Measurements from ENCODE around the gene EEF1AKMT1. TPM values are rescaled to one million over a fixed set of nuclear protein-coding genes. Genes with fewer than 3 reads are reported as not detected.
"Not testable (repeated sequence)": the region's sequence is repeated elsewhere in the genome, so short reads cannot be mapped to it uniquely, and the experiment has no call there.

EEF1AKMT1 gene
- polyA plus RNA-seq, 4 donors, result 16.3 to 19.3 (median 17.5) TPM

- no peak for DNase-seq (ENCODE audit: low read depth in 4 of 4, low spot score in 3 of 4)
Measured at GRCh38 chr13:20702530-20702914, 71.2 kb downstream of the EEF1AKMT1 start.

DNA sequence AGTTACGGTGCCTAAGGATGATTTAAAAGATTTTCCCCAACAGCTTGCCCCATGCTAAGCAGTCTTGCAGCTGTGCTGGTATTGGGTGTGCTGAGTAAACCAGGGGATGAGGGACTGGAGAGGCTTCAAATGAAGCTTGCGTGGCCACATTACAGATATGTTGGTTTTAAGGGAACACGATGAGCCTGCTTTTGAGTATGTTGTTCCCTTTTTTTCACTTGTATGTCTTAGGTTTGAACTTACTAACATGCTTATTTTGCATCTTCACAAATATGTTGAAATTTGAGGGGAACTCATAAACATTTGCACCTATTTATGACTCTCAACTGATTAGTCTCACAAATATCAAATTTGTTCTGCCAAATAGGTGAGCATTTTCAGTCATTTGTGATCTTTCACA is 72.3 kb downstream of the EEF1AKMT1 start:
- no peak for DNase-seq (ENCODE audit: low read depth in 4 of 4, low spot score in 3 of 4)

DNA sequence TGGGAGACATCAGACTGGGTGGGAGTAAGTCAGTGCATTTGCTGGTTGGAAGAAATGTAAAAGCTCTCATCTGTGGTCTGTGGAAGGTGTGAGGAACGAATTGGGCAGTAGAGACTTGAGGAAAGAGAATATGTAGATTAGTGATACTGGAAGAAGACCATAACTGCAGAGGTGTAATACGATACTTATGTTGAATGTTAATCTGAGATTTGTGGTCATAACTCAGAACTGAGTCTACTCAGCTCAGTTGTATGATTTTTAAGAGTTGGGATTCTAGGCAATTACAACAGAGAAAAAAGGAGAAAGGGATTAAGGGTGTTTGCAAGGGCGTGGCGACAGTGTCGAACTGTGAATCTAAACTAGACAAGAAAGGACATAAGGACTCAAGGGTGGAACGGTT is 73.5 kb downstream of the EEF1AKMT1 start:
- no peak for DNase-seq (ENCODE audit: low read depth in 4 of 4, low spot score in 3 of 4)

GRCh38 chr13:20699715-20700114 is 74.0 kb downstream of the EEF1AKMT1 start:
- DNase-seq (ENCODE audit: low read depth in 4 of 4, low spot score in 3 of 4), result no peak

- no peak for DNase-seq (ENCODE audit: low read depth in 4 of 4, low spot score in 3 of 4)
Measured at GRCh38 chr13:20696073-20696472, 77.7 kb downstream of the EEF1AKMT1 start.

GRCh38 chr13:20691616-20692015 is 82.1 kb downstream of the EEF1AKMT1 start:
- no peak for DNase-seq (ENCODE audit: low read depth in 4 of 4, low spot score in 3 of 4)

DNA sequence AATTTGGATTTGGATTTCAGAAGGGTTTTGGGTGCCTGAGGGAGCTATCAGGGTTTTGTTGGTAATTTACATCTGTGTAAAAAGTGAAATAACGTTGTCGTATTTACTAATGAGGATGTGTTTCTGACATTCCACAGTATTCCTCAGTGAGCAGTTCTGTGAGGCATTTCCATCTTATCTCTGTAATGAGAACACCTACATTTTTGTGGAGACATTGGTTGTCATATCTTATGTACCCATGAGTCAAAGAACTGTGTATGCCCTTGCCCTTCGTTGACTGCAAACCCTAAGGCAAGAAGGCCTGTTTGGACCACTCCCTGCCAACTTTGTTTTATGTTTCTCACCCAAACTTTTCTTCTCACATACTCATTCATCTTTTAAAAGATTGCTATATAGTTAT is 84.5 kb downstream of the EEF1AKMT1 start:
- no peak for DNase-seq (ENCODE audit: low read depth in 4 of 4, low spot score in 3 of 4)

- no peak for DNase-seq (ENCODE audit: low read depth in 4 of 4, low spot score in 3 of 4)
Measured at GRCh38 chr13:20686863-20687579, 86.7 kb downstream of the EEF1AKMT1 start.

GRCh38 chr13:20686167-20686566 is 87.6 kb downstream of the EEF1AKMT1 start:
- DNase-seq (ENCODE audit: low read depth in 4 of 4, low spot score in 3 of 4), result no peak

GRCh38 chr13:20685092-20685491 is 88.7 kb downstream of the EEF1AKMT1 start:
- no peak for DNase-seq (ENCODE audit: low read depth in 4 of 4, low spot score in 3 of 4)

- DNase-seq (ENCODE audit: low read depth in 4 of 4, low spot score in 3 of 4), result no peak
Measured at GRCh38 chr13:20684546-20684945, 89.2 kb downstream of the EEF1AKMT1 start.

GRCh38 chr13:20684041-20684440 is 89.7 kb downstream of the EEF1AKMT1 start:
- no peak for DNase-seq (ENCODE audit: low read depth in 4 of 4, low spot score in 3 of 4)

DNA sequence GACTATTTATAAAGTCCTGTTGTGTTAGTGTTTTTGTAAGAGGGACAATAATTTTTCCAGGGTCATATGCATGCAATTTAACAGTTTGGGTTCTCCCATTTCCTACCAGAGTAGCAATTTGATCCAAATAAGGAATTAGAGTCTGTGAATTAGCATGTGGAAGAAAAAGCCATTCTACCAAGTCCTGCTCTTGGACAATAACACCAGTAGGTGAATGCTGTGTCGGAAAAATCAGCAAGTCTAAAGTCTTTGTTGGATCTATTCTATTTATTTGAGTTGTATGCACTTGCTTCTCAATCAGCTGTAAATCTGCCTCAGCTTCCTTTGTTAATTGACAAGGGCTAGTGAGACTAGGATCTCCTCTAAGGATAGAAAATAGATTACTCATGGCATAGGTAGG is 91.7 kb downstream of the EEF1AKMT1 start:
- DNase-seq (ENCODE audit: low read depth in 4 of 4, low spot score in 3 of 4), result no peak

GRCh38 chr13:20681481-20681880 is 92.3 kb downstream of the EEF1AKMT1 start:
- DNase-seq (ENCODE audit: low read depth in 4 of 4, low spot score in 3 of 4), result not testable (repeated sequence)

DNA sequence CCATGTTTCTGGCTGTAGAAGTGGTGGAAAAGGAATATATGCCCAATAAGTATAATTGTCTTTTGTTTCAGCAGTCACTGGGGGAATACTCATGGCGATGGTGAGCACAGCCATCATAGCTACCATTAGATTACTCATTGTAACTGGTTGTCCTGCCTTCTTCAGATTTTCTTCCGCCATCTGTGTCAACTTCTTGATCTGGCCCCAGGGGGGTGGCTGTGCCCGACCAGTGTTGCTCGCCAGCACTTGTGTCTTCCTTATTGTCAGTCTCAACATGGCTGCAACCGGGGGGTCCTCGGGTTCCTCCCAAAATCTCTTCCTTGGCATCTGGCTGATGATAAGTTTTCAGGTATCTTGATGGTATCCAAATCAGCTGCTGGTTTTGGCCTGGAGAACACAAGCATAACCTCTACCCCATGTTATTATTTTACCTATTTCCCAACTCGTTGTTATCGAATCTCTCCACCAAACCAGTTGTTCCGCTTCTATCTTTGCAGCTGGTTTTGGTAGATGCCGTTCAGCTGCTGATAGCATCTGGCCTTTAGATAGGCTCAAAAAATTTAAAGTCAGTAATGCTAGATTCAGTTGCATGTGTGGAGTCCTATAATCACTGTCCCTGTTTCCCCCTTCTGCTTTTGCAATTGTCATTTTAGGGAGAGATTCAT is 93.2 kb downstream of the EEF1AKMT1 start:
- DNase-seq (ENCODE audit: low read depth in 4 of 4, low spot score in 3 of 4), result no peak

DNA sequence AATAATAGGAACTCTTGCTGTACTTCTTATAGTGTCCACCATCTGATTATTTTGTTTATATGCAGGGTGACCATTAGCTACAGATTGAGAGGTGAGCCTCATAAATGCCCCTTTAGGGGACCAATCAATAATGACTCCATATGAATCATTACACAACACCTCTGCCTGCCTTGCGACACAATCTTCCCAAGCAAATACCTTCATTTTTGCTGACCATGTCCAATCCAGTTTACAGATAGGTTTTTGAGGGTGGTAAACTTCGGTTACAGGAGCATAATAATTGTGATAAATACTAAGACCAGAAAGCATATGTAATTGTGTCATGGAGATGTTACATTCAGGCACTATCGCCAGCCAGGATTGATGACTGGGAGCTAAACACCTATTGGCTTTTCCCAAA is 93.9 kb downstream of the EEF1AKMT1 start:
- no peak for DNase-seq (ENCODE audit: low read depth in 4 of 4, low spot score in 3 of 4)

Other genes starting within 250 kb of the EEF1AKMT1 start
- gene CRYL1, start 248.1 kb downstream of the EEF1AKMT1 start, polyA plus RNA-seq (ENCODE audit: insufficient read length in 4 of 4), result 100 to 1,000 TPM; 136 to 159 (median 141) TPM
- gene IFT88, start 206.8 kb downstream of the EEF1AKMT1 start, polyA plus RNA-seq (ENCODE audit: insufficient read length in 4 of 4), result 10 to 100 TPM; 32.3 to 44.9 (median 42.4) TPM
- gene IL17D, start 70.3 kb downstream of the EEF1AKMT1 start, polyA plus RNA-seq (ENCODE audit: insufficient read length in 4 of 4), result 10 to 100 TPM; 10.1 to 11.6 (median 11.0) TPM
- 10 to 100 TPM; 16.1 to 21.7 (median 20.4) TPM for gene XPO4, start 128.8 kb upstream of the EEF1AKMT1 start, polyA plus RNA-seq (ENCODE audit: insufficient read length in 4 of 4)

Measured in right renal pelvis (tissue), 4 donors.